G401.6 (cell line): ENCODE data around the gene C1orf115.
"Not testable (repeated sequence)": the region's sequence is repeated elsewhere in the genome, so short reads cannot be mapped to it uniquely, and the experiment has no call there.

Source experiments
- FAIRE-seq: peaks from 2 replicates; lab custom pipeline; 2012; peaks lifted over from hg19 to GRCh38; lab: Jason Lieb, UNC

The C1orf115 gene

DNA sequence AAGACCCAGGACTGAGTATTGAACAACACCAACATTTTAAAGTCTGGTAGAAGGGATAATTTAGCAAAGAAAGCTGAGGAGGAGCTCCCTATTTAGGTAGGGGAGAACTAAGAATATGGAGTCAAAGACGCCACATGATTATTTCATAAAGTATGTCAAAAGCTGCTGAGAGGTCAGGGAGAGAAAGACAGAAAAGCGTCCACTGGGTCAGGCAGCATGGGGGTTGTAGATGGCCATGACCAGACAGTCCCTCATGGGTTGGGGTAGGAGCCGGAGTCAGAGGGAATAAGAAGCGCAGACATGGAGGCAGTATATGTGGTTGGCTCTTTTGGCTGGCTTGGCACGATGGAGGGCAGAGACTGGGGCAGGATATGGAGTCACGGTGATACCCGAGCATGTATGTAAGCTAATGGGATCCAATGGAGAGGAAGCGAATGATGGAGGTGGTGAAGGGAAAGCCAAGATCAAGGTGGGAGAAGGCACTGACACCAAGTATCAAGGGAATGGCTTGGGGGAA is 4.8 kb downstream of the C1orf115 start:
- no peak for FAIRE-seq

DNA sequence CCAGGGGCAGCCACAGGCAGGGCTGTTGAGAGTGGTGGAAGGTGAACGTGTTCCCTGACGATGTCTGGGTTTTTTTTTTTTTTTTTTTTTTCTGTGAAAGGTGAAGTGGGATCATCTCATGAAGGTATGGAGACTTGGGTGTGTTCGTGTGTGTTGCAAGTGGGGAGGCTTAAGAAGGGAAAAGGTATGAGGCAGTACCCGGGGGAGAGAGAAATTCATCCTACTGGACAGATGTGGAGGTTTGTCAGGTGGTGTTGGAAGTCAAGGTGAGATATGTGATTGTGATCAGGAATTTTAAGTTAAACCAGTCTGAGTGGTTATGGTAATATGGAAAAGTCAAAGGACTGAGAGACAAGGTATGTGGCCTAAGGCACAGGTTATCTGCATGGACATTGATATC is 5.3 kb downstream of the C1orf115 start:
- no peak for FAIRE-seq

GRCh38 chr1:220696226-220696862 is 6.2 kb downstream of the C1orf115 start:
- no peak for FAIRE-seq

DNA sequence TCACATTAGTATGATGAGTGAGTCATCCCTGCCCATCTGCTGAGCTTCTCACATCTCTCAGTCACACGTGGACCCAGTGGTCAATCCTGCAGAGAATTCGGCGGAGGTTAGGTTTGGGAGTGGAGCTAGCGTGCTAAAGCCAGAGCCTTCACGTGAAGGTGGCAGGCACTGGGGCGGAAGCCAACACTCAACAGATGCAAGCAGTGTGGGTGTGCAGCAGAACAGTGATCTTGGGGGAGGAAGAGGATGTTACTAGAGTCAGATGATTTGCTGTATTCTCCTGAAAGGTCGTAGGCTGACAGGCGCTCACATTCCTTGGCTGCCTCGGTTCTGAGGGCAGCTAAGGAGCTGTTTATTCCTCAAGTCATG is 6.7 kb downstream of the C1orf115 start:
- no peak for FAIRE-seq

GRCh38 chr1:220697326-220697725 is 7.2 kb downstream of the C1orf115 start:
- FAIRE-seq = no peak

DNA sequence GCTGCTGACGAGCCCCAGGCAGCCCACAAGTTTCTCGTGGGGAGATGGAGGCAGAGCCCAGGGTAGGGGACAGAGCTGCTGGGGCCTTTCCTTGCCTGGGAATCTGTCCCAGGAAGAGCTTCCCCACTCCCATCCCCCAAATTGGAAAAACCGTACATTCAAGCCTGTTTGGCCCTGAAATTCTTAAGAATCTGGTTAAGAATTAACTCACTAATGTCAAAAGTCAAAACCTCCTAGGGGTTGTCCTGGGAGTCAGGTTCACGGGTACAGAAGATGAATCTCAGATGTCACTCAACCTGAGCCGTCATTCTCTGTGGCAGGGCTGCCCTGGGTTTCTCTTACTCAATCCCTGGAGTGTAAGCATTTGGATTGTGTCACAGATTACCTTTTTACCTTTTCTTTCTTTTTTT is 8.4 kb downstream of the C1orf115 start:
- FAIRE-seq = no peak

GRCh38 chr1:220699044-220699443 is 8.9 kb downstream of the C1orf115 start:
- FAIRE-seq = no peak

DNA sequence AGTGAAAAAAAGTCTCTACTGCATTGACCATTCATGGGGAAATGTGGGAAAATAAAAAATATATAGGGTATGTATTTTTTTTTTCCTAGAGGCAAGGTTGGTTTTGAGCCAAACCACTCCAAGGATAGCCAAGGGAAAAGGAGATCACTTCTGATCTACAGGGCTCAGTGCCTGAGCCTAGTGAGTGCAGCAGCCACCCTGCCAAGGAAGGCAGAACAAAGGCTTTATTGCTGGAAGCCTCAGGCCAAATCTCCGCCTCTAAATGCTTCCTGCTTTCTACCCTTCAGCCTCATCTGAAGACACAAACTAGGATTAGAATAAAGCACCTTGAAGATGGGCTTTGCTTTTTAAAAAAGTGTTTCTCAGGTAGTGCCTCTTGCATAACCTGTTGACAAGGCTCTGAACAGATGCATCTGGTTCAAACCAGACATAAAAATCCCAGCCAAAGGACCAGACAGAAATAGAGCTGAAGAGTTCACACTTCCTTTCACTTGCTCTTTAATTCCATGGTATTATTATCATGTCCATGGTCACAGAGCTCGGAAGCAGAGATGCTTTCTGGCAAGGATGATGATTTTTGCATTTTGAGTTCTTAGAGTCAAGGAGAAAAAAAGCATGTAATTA is 10.5 kb downstream of the C1orf115 start:
- FAIRE-seq = no peak

DNA sequence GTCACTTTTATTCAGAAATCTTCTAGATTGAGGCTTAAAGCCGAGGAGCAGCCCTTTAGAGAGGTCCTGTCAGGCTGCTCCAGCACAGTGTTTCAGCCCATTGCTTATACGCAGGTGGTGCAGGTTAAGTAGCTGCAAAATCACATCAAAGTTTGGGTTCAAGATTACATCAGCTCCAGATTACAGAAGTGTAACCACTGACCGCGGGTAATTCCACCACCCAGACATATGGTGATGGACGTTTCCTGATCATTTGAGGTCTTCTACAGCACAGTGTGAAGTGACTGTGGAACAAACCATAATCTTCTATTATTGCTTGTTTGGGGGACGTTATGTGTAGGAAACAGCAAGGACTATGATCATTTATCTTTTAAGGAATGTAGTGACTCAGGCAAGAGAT is 11.8 kb downstream of the C1orf115 start:
- no peak for FAIRE-seq

DNA sequence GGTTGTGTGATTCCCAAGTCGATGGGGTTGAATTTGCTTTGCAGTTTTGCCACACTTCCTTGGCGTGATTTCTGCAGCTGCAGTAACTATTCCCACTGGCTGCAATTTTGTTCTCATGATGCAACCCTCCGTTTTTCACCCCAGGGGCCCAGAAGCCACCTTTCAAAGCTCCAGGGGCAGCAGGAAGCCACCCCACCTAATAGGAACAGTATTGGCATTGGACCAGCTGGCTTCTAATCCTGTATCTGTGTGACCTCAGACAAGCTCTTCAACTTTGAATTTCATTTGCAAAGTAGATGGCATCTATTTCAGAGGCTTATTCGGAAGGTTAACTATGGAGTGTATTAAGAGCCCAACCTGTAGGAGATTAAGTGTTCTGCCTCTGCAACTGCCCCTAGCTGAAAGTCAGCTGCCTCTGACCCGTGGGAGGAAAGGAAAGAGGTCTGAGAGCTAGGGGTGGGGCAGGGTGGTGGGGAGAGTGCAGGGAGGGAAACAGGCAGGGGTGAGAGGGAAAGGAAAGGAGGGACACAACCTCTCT is 12.6 kb downstream of the C1orf115 start:
- FAIRE-seq = no peak

GRCh38 chr1:220703305-220703704 is 13.1 kb downstream of the C1orf115 start:
- FAIRE-seq = no peak

GRCh38 chr1:220705782-220706181 is 15.6 kb downstream of the C1orf115 start:
- no peak for FAIRE-seq

- FAIRE-seq = no peak
Measured at GRCh38 chr1:220706480-220706879, 16.3 kb downstream of the C1orf115 start.

DNA sequence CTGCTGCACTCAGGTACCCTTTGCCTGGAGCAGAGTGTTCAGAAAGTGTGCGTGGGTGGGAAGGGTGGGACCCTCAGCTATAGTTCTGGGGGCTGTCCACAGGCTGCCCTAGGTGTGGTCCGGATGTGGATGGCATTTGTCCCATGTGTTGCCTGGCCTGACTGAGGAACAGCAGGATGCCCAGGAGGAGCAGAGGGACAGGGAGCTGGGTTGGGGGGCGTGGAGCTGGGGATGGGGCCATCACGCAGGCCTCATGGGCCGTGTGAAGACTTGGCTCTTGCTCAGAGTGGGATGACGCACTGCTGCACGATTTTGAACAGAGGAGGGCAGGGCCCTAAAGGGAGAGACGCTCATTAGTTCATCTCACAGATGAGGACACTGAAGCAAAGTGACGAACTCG is 17.0 kb downstream of the C1orf115 start:
- no peak for FAIRE-seq

DNA sequence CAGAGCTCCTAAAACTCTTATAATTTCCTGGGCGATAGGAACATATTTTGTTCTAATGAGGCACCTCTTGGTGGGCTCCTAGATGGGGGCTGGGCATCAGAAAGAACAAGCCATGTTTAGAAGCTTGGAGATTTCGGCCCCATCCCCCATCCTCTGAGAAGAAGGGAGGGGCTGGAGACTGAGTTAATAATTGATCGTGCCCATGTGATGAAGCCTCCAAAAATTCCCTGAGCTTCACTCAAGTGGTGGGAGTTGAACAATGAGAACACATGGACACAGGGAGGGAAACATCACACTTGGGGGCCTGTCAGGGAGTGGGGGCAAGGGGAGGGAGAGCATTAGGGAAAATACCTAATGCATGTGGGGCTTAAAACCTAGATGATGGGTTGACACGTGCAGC is 18.1 kb downstream of the C1orf115 start:
- no peak for FAIRE-seq

GRCh38 chr1:220708936-220709801 is 19.0 kb downstream of the C1orf115 start:
- FAIRE-seq = no peak

DNA sequence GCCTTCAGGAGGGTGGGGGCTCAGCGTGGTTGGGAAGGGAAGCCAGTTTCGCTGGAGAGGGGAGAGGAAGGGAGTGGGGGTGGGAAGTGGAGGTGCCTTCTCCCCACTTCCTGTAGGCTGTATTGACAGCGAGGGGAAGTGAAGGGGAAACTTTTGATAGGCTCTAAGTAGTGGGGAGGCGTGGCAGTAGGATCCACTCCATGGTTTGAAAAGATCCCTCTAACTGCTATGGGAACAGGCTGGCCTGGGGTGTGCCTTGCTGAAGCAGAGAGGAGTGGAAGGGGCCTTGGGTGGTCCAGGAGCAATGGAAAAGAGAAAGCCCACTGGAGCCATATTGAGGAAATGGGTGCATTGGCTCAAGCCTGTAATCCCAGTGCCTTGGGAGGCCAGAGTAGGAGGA is 20.2 kb downstream of the C1orf115 start:
- no peak for FAIRE-seq

DNA sequence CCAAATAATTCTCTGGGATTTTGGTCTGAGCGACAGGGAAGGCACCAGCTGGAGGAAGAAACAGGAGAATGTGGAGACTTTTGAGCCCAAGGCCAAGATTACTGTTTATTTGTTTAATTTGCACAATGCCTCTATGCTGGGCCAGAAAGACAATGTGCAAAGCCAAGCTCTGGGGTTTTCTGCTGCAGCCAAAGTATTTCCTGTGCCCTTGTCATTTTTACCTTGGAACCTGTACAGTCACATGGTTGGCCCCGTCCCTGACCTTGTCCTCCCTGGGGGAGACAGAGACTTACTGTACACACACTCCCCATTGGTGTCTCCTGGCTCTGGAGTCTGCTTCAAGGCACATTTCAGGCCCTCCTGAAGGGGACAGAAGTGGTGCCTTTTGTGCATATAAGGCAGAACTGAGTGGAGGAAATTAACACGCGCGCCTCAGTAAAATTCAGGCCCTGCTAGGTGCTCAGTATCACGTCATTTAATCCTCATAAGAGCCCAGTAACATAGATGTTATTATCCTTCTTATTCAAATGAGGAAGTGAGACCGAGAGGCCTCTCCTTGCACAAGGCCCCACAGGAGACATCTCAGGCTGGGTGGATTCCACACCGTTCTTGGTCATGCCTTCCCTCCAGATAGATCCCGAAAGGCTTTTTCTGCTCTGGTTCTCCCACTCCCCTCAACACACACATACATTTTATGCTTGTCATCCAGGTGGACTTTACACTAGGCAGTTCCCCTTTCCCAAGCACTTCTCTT is 21.1 kb downstream of the C1orf115 start:
- FAIRE-seq = no peak

DNA sequence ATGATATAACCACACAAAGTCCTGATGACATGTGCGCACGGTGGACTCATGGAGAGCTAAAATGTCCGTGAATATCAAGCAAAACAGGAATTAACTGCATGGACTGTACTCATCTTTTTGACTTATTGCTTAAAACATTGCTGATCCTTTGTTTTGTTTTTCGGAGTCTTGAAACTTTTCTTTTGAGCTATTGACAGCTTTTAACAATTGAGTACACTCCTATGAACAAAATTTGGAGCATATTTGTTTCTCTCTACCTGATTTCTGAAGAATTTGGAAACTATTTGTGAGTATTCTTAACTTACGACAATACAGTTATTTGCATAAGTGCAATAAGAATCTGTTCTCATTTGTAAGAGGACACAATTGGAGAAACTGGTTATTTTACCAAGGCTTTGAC is 25.8 kb downstream of the C1orf115 start:
- FAIRE-seq = not testable (repeated sequence)

DNA sequence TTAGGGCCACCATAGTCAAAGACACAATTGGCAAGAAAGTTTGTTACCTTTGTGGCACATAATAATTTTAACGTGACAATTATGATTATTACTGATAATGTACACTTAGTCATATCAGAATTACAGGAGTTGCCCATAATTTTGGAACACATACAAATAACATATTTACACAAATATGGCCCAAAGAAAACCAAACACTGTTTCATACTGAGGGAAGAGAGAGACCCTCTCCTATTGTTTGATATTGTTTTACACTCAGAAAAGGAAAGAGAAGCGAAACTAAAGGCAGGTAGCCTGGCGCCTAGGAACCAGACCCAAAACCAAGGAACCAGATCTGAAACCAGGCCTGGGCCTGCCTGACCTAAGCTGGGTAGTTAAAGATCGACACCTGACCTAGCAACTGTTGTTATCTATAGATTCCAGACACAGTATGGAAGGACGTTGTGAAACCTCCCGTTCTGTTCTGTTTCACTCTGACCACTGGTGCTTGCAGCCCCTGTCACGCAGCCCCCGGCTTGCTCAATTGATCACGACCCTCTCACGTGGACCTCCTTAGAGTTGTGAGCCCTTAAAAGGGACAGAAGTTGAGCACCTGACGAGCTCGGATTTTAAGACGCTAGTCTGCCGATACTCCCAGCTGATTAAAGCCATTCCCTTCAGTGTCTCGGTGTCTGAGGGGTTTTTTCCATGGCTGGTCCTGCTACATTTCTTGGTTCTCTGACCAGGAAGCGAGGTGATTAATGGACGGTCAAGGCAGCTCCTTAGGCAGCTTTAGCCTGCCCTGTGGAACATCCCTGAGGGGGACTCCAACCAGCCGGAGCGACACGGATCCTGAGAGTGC is 27.9 kb downstream of the C1orf115 start:
- no peak for FAIRE-seq

DNA sequence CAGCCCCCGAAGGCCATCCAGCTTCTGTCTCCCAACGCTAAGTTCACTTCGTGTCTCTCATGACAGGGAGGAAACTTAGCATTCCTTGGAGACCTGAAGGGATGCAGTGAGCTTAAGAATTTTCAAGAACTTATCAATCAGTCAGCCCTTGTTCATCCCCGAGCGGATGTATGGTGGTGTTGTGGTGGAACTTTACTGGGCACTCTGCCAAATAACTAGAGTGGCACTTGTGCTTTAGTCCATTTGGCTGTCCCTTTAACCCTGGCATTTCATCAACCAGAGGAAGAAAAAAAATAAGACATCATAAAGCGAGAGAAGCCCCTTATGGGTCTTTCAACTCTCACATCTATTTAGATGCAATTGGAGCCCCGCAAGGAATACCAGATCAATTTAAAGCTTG is 31.1 kb downstream of the C1orf115 start:
- not testable (repeated sequence) for FAIRE-seq
